NCI-H1048 (cell line): ENCODE results near the gene DVL2.

Experiments used
- DNase-seq: peaks from one replicate; lab custom pipeline; 2025; lab: John Stamatoyannopoulos, UW

DVL2 gene

DNA sequence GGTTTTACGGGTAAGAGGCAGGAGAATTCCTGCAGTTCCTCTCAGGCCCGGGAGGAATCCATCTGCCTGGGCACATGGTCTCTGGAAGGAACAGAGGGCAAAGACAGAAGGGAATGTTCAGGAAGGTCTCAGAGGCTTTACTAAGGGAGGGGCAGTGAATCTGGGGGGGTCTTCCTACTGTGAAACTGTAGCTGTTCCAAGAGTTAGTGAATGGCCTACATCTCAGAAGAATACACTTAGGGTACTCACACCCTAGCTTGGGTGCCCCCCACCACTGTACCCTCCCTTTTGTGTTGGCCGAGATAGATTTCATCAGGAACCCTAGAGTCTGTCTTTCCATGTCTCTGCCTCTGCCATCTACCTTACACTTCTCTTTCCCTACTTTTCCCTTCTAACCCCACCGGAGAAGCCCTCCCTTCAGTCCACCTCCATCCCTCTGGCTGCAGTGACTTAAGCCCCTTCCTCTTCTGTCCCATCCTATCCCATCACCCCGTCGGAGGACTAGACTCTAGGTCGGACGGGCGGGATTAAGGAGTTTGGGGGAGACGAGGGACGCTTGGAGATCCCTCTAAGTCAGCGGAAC, 15.0 kb downstream of the DVL2 start:
- peak; percentile 49 for DNase-seq

DNA sequence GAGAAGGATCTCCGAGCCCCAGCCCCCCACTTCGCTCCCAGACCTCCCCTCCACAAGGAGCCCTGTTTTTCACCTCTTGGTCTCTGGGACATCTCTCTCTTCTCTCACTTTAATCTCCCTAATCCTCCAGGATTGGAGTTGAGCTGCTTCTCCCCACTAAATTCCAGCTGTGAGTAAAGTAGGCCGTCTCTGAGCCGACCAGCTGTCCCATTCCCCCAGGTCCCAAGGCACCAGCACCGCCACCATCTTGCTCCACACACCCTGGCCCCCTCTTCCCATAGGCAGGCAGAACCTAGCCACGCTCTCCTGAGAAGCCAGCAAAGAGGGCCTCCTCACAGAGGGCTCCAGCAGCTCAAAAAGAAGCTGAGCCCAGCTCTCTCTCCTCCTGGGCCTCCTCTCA, 15.6 kb downstream of the DVL2 start:
- no peak for DNase-seq

DNA sequence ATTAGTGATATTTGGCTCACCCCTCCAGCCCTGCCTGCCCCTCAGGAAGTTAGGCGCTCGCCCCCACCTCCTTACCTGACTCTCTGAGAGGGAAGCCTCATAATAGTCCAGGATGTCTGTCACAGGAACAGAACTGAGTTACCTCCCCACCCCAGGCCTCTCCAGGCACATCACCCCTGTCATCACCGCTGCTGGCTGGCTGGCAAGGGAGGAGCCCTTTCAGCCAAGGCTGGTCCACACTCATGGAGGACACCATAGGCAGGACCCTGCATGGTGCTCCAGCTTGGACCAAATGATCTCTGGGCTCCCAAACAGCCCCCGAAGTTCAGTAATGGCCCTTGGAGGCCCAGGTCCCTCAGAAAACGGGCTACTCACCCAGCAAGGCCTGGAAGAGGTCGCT, 16.2 kb downstream of the DVL2 start:
- DNase-seq, result no peak

DNA sequence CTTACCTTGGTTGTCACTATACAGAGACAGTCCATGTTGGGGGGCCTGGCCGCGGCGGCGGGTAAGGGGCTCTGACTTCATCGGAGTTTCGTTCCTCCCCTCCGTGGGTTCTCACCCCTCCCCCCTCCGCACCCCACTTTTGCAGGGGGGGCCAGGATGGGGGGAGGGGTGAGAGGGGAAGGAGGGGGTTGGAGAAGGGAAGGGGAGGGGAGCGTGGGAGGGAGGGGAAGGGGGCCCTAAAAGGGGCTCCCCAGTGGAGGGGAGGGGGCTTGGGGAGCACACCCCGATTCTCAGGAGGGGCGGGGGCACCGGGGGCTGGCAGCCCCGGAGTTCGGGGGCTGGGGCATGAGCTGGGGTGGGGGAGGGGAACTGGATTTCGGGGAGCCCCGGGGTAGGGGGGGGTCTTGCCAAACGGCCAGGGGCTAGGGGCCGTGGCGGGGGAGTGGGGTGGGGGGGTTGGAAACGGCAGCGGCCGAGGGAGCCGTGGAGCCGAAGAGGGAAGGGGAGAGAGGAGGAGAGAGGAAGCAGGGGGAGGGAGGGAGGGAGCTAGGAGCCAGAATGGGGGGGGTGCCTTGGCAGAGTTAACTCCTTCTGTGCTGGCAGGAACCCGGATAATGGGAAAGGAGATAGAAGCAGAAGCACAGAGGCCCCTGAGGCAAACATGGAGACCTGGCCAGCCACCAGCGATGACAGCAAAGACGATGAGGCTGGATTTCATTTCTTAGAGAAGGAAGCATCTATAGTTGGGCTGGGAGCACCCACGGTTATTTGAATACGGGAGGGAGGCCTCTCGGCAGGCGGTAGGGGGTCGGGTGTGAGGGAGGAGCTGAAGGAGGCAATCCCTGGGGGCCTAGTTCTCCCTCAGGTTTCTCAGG, 17.0 kb downstream of the DVL2 start:
- no peak for DNase-seq

DNA sequence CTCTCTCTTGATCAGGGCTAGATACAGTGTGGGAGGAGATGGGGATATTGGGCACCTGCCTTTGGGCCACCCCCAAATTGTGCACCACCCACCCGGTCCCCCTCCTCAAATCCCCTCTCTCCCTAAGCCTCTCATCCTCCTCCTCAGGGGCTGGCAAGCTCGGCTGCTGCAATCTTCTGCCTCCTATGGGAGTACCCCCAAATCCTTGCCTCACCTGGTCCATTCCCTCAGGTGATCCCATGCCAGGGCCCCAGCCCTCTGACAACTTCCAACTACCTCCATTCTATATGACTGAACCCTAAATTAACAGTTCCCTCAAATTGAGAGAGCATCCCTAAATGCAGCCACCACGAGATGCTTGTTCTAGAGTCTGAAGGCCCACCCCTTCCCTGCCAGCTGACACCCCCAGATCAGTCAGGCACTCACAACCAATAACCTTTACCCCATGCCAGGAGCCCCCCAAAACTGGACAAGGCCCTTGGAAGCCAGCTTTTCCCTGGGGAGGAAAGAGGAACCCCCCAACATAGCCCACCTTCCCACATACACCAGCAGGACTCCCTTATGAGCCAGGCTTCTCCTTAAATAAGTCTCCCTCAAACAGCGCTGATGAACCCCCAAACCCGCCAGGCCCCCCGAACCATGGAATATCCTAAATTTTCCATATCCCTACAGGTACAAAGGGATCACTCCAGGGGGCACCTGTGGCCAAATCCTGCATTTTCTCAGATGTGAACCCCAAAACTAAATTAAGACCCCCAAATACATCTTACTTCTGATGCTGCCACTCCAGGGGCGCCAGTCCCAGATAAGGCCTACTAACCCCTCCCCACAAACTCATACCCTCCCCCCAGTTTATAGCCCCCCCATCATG, 17.8 kb downstream of the DVL2 start:
- DNase-seq, result no peak

DNA sequence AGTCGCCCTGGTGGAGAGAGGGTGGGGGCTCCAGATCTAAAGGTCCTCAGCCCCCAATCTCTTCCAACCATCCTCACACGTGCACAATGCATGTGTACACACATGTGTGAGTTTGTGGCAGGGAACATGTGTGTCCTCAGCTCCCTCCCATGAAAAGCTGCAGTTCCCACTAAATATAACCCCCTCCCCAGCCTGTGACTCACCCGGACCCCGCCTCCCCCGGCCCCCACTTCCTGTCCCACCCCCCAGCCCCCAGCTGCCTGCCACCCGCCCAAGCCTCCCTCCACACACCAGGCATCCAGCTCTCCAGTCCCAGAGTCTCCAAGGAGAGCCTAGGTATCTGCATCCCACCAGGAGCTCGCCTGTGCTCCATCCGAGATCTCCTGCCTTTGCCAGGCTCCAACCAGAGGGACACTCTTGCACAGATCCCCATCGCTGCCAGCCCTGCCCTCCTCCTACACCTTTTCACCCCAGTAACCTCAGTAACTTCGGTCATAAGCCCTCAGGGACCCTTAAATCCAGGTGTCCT, 18.6 kb downstream of the DVL2 start:
- DNase-seq, result no peak

DNA sequence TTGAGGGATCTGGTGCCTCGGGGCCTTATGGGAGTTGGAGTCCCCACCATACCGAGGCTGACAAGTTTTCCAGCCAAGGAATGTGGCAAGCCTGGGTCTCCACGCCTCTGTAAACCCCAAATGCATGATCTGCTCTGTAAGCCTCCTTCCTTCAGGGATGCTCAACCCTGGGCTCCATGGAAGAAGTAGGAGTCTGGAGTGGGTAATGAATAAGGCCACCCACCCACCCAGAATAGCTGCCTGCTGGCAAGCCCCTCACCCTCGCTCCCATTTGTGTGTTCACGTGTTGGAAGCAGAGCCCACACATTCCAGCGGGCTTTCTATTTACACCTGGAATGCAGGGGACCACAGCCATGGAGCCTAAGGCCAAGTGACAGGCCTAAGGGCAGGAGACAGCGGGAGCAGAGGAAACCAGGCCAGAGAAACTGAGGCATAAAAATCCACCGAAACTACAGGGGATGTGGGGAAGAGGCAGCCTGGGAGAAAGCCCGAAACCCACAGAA, 19.1 kb downstream of the DVL2 start:
- no peak for DNase-seq

DNA sequence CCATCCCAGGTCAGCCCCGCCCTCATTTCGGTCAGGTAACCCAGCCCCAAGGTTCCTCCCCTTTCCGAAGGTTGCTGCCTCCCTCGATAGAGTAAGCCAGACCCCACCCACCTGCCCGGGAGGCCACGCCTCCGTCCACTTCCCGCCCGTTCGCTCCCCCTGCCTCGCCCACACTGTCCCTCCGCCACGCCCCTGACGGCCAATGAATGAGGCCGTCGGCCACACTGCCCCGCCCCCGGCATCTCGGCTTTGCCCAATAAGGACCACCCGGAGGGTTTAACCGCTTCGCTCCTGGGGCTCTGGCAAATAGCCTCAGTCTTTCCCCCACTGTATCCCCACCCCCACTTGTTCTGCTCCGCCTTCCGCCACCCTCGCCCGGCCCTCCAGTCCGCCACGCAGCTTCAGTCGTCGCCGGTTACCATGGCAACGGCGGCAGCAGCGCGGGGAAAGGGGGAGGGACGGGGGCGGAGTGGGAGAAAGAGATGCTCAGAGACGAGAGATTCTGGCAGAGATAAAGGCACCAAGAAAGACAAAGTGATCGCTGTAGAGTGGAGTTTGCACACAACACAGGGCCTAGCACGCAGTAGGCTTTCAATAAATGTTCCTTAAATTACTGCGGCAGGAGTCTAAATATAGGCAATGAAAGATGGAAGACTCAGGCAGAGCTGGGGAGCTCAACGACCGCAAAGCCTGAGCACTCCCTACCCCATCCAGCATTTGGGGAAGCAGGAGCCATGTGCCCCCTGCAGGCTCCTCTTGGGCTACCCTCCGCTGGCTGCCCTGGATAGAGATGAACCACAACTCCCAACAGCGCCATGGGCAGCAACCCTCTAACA, 19.8 kb downstream of the DVL2 start:
- DNase-seq, result peak; percentile 95

DNA sequence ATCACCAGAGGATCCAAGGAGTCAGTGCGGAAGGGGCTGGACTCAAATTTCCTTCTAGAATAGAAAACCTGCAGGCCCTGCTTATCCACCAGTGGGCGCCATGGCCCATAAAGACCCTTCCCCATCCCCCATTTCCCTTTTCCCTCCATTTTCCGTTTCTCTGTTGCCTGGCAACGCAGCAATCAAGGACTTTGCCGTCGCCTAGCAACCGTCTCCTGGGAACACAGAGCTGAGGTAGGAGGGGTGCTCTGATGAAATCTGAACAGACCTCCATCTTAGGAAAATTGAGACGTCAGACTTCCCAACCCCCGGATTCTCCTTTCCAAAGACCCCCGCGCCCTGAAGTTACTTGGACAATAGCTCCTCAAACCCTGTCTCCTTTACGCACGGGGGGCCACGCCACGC, 20.4 kb downstream of the DVL2 start:
- DNase-seq, result peak; percentile 76

DNA sequence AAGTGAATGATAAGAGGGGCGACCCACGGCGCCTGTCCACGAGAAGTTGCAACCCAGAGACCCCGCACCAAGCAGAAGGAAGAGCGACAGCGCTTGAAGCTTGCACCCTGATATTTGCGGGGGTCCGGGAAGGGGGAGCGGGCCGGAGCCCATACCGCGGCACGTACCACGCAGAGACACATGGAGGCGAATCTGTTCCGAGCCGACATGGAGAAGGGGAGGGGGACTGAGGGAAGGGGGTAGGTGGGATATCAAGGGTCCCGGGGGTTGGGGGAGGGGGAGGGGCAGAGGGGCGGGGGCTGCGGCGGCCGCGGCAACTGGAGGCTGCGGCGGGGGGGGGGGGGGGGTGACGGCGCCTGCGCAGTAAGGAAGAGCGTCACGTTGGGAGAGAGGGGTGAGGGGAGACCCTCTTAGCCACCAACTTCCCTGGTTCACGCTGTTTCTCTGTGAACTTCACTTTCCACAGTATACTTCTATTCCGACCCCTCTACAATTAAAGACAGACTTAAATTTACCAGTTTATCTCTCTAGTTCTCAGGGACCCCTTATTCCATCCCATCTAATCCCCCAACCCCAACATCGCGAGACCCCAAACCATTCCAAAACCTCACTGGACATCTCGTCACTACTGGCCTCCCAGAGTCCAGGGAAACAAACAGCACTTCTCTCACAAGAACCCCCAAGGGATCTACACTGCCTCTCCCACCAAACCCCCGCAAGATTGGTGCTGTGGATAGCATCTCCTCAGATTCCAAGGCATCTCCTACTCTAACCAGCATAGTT, 22.6 kb downstream of the DVL2 start:
- no peak for DNase-seq

DNA sequence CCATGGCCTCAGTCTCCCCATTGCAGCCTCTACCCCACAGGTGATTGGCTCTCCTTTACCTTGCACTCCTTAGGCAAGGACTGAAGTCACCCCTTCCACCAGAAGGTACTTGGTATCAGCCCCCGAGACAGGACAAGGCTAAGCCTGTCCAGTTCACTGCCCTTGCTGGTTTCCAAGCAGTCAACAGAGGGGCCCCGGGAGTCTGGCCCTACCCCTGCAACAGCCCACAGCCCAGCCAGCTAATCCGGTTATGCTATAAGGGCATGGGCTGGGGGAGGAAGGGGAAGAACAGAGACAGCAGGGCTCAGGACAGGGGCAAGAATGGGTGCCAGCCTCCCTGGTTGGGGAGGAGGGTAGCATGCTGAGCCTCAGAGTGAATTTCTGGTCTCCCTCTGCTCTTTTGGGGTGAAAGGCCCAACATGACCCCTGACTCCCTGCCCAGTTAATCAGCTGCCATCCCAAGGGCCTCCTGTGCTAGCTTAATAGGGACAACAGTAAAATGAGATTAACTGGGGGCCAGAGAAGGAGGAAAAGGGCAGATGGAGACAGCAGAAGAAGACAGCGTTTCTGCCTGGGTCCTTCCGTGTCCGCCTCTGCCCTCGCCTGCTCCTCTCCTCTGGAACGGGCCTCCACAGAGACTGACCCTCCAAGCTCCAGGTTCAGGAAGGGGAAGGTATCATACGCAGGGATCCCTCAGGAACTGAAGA, 25.4 kb downstream of the DVL2 start:
- no peak for DNase-seq

DNA sequence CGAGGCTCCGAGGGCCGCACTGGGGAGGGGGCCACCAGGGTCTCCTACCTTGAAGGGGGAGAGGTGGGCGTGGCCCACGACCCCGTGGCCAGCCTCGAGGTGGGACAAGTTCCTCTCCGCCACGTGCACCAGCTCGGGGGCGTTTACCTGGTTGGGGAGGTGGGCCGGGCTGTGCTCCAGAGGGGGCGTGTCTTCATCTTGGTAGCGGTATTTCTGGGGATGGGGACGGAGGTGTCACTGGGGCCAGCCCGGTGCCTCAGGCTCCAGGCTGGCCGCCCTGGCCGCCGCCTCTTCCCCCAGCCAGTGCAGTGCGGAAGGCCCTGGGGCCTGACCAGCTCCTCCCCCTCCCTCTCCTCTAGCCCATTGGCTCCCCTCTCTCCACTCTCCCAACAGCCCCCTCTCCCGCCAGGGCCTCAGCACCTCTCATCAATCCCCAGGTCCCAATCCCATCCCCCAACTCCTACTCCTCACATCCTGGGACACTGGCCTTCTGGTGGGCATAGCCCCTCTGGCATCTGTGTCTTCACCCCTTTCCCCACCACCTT, 26.2 kb downstream of the DVL2 start:
- DNase-seq, result no peak

DNA sequence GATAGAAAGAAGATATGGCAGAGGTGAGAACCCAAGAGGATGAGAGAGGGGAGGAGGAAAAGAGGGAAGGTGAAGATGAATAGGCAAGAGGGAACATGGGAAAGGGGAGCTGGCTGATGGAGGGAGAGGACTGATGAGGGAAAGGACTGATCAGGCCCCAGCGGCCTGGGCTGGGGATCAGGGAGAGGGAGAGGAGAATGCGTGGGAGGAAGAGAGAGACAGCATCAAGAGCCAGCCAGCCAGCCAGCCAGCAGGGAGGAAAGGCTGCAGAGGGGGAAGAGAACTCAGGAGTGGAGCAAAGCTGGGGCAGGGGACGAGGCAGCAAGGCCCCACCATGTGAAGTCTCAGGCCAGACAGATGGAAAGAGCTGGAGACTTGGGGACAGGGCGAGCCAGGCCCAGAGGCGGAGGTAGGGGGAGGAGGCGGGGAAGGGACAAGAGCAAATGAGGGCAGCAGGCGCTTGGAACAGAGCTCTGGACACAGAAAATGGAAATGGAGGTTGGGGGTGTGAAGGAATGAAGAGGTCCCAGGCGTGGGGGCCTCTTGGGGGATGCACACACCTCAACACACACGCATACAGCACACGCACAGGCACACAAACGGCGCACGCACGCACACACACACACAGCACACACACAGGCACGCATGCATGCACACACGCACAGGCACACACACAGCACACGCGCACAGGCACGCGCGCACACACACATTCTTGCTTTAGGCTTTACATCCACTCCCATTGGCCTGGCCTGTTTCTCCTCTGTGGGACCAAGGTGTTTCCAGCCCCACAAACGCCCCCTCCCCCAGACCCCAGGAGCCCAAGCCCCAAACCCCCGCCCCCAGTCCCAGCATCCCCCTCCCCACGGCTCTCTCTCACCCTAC, 27.0 kb downstream of the DVL2 start:
- DNase-seq, result no peak

DNA sequence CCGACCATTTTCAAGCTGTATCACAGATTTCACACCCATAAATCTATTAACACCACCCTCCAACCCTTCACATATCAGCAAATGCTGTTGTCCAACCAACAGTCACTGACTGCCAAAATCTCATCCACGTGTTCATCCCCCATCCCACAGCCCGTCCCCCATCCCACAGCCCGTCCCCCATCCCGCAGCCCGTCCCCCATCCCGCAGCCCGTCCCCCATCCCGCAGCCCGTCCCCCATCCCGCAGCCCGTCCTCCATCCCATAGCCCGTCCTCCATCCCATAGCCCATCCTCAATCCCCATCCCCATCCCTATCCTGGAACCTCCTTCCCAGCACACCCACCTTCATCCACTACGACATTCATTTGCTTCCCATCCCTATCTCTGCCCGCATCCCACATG, 28.8 kb downstream of the DVL2 start:
- DNase-seq, result no peak

DNA sequence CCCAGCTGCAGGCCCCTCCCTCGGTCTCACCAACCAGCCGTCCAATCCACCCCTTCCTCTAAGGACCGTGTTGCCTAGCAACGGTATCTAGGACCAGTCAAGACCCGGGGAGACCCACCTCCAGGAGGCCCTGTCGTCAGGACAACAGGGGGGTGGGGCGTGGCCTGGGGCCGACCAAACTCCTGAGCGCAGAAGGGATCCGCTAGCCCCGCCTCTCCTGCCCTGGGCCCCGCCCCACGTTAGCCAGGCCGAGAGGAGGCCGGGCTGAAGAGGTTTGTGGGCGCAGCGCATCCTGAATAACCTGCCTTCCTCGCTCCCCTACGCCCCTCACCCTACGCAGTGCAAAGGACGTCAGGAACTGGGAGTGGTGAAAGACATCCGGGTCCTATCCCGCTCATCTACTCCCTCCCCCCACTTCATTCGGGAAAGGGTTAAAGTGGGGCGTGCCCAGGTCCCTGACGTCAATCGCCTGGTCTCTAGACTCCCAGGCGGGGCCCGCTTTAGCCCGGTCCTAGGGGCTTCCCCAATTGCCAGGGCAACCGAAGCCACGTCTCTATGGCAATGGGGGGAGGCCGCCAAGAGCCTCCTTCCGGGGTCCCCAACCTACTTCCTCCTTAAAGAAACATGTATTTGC, 29.4 kb downstream of the DVL2 start:
- peak; percentile 49 for DNase-seq

DNA sequence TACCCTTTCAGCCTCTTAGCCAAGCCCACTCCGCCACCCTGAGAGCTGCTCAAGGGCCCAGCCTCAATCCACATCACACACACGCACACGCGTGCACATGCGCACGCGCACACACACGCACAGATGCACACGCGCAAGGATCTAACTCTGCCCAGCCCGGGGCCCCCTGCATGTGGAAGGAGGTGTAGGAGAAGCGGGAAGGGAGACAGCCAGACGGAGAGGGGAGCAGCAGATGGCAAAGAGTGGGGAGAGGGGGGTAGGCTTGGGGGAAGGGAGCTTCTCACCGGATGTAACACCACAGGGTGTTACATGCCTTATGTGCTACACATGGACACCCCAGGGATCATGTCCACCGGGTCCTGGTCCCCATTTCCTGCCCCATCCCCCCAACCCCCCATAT, 30.0 kb downstream of the DVL2 start:
- DNase-seq, result no peak

DNA sequence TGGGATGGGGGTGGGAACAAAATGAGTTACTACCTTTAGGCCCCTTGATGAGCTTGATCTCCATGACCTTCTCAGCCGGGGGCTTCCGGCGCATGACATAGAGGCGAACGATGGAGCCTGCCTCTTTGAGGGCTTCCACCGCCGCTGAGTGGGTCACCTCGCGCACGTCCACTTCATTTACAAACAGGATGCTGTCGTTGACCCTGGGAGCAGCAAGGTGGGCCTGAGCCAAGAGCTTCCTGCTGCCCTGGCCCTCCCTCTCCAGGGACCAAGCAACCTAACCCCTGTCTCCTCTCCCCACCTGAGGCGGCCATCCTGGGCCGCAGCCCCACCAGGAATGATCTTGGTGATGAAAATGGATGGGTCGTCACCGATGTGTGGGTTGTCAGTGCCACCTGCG, 30.9 kb downstream of the DVL2 start:
- no peak for DNase-seq
